Vagina (tissue), 2 donors: ENCODE results near the gene SEC14L5.

Source experiments
- CTCF ChIP-seq, 3 experiments: fragments of 450-650 bp in 2 of 3; fragments of 200-600 bp in 1 of 3; sonication (generic) in 1 of 3; IDR thresholded peaks; one replicate each; pipeline ENCODE4 v1.5.1; 2017 to 2019; ENCODE audit warnings: antibody characterized with exemption in 3 of 3, mild to moderate bottlenecking in 2 of 3, moderate library complexity in 2 of 3
- POLR2AphosphoS5 ChIP-seq, 2 donors: sonication (generic); formaldehyde crosslinking; IDR thresholded peaks; one replicate each; pipeline ENCODE4 v1.9.0; 2017; ENCODE audit warnings: antibody characterized with exemption in 2 of 2, mild to moderate bottlenecking in 2 of 2, low read depth in 1 of 2; ENCODE audit not compliant: insufficient read depth in 1 of 2

DNA sequence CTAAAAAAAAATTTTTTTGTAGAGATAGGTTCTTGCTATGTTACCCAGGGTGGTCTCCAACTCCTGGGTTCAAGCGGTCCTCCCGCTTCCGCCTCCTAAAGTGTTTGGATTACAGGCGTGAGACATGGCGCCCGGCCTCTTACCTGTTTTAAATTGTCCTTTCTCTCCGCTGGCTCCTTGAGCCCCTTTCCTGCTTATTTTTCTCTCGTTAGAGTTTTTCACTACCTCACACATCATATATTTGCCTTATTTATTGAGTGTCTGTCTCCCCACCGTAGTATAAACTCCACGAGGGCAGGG lies 760 bp upstream of the SEC14L5 start:
- no peak for TF ChIP-seq CTCF (IDR thresholded peaks at IDR 0.05)
- TF ChIP-seq POLR2AphosphoS5 (IDR thresholded peaks at IDR 0.05; ENCODE audit: insufficient read depth in 1 of 2, low read depth in 1 of 2), result no peak
